HG02588 (cell line): ENCODE data around the gene FMN2.

Experiments used
- ATAC-seq: cut with Tn5 transposase; IDR thresholded peaks from one replicate; pipeline ENCODE4 v1.9.1; 2021; ENCODE audit warnings: mild to moderate bottlenecking, moderate library complexity; ENCODE audit not compliant: unreplicated experiment

The FMN2 gene

DNA sequence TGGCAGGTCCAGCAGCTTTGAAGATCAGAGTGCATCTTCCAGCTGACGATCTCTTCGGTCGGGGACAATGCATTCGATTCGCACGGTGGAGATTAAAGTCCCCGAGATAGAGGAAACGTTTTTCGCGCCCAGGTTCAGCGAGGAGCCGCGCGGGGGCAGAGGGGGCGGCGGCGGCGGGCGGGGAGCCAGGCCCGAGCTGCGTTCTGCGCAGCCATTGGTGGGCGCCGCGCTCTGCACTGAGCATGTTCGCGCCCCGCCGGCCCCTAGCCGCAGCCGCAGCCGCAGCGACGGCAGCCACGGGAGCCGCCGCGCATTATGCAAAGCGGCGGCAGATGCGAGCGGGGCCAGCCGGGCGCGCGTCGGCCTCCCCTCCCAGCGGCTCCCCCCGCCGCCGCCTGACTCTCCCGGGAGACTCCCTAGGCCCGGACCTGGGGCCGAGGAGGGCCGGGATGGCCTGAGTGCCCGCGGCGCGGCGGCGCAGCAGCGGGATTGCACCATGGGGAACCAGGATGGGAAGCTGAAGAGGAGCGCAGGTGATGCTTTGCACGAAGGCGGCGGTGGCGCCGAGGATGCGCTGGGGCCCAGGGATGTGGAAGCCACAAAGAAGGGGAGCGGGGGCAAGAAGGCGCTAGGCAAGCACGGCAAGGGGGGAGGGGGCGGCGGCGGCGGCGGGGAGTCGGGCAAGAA lies at the start of gene FMN2:
FMN2 (plus strand) TSS at position 270 of the 687 bp plus-strand sequence; CDS start at position 497, 227 bp downstream.
- no peak for ATAC-seq

GRCh38 chr1:240044620-240045019 lies 47.1 kb upstream of the FMN2 start:
- ATAC-seq: no peak

- no peak for ATAC-seq
Observed at GRCh38 chr1:240046000-240046399, 45.7 kb upstream of the FMN2 start.

DNA sequence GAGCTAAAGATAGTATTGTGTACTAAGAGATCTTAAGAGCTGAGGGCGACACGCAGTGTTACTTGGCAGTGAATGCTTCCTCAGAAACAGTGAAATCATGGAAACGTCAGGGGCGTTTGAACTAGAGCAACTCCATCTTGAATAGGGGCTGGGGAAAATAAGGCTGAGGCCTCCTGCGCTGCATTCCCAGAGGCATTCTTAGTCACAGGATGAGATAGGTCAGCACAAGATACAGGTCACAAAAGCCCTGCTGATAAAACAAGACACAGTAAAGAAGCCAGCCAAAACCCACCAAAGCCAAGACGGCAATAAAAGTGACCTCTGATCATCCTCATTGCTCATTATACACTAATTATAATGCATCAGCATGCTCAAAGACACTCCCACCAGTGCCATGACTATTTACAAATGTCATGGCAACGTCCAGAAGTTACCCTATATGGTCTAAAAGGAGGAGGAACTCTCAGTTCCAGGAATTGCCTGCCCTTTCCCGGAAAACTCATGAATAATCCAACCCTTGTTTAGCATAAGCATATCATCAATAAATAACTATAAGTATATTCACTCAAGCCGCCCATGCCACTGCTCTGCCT lies 37.5 kb upstream of the FMN2 start:
- no peak for ATAC-seq

- ATAC-seq: no peak
Observed at GRCh38 chr1:240055936-240056335, 35.7 kb upstream of the FMN2 start.

DNA sequence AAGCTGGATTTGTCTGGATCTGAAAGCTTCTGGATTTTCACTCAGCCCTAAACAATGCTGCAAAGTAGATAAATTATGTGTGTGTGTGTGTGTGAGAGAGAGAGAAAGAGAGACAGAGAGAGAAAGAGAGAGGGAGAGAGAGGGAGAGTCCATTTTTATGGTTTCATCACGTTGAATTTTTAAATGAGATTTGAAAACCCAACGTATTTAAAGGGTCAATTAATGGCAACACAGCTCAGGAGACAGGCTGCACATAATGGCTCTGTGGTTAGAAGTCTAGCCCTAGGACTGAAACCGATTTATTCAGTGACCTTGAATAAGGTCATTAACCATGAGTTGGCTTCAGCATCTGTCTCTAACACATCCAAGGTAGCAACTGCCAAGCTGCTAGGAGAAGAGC lies 35.3 kb upstream of the FMN2 start:
- no peak for ATAC-seq

GRCh38 chr1:240058049-240058448 lies 33.6 kb upstream of the FMN2 start:
- no peak for ATAC-seq

GRCh38 chr1:240068961-240069360 lies 22.7 kb upstream of the FMN2 start:
- no peak for ATAC-seq

- ATAC-seq: no peak
Observed at GRCh38 chr1:240070188-240070587, 21.5 kb upstream of the FMN2 start.

GRCh38 chr1:240073097-240073496 lies 18.6 kb upstream of the FMN2 start:
- no peak for ATAC-seq

GRCh38 chr1:240074422-240074821 lies 17.3 kb upstream of the FMN2 start:
- ATAC-seq: no peak

GRCh38 chr1:240074908-240075307 lies 16.8 kb upstream of the FMN2 start:
- ATAC-seq: no peak

DNA sequence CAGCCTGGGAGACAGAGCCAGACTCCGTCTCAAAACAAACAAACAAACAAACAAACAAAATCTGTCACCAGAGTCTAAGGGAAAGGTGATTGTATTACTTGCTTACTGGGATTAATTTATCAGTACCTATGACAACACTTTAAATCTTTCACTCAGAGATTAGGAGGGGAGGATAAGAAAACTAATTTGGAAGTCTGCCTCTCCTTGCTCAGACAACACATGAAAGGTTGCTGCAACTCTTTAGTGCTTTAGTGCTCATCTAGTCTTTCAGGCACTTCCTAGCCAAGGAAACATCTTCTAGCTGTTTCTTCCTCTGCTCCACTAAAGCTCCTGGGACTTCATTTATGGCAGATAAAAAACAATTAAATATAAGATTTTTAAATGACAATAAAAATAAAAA lies 7.3 kb upstream of the FMN2 start:
- no peak for ATAC-seq

DNA sequence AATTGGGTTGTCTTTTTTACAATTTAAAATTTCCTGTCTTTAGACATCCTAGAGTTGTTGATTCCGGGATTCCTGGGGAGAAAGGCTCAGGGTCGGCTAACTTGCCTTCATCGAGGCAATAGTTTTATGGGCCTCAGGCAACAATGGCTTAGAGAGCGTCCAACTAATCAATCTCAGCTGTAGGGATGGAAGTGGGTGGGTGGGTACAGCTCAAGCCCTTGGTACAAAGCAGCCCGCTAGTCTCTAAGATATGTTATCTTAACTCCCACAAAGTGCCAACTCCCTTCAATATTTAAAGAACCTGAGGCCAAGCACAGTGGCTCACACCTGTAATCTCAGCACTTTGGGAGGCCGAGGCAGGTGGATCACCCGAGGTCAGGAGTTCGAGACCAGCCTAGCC lies 6.9 kb upstream of the FMN2 start:
- ATAC-seq: no peak

DNA sequence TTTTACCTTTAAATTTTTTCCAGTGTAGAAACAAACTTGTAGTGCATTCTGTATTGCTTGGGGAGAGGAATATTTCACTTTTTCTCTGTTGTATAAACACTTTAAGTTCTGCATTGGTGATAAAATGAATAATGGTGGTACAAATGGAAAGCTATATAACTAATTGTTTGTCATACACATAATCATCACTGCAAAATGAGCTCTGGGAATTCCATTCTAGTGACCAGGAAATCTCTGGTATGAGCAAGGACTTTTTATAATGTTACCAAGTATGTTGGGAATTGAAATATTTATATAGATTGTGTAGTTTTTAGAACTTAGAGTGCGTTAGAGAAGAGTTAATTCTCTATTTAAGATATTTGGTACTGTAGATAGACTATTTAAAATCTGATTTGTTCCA lies 5.0 kb upstream of the FMN2 start:
- ATAC-seq: no peak

DNA sequence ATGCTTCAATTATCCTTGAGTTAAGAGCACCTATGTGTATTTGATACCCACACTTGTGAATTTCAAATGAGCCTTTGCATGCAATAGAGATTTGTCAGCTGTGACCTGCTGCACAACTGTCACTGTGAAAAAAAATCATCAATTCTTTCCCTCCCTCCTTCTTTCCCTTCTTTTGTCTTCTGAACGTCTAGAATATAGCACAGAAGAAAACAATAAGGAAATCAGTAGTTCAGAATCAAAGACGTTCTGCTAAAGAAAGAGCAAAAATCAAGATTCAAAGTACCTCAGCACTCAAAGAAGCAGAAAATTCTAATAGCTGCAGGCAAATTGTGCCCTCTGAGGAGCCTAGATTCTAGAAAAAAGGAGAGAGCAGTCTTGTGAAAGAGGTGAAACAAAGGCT lies 1.7 kb upstream of the FMN2 start:
- ATAC-seq: no peak

GRCh38 chr1:240090957-240091600 lies 604 bp upstream of the FMN2 start:
- ATAC-seq: no peak

DNA sequence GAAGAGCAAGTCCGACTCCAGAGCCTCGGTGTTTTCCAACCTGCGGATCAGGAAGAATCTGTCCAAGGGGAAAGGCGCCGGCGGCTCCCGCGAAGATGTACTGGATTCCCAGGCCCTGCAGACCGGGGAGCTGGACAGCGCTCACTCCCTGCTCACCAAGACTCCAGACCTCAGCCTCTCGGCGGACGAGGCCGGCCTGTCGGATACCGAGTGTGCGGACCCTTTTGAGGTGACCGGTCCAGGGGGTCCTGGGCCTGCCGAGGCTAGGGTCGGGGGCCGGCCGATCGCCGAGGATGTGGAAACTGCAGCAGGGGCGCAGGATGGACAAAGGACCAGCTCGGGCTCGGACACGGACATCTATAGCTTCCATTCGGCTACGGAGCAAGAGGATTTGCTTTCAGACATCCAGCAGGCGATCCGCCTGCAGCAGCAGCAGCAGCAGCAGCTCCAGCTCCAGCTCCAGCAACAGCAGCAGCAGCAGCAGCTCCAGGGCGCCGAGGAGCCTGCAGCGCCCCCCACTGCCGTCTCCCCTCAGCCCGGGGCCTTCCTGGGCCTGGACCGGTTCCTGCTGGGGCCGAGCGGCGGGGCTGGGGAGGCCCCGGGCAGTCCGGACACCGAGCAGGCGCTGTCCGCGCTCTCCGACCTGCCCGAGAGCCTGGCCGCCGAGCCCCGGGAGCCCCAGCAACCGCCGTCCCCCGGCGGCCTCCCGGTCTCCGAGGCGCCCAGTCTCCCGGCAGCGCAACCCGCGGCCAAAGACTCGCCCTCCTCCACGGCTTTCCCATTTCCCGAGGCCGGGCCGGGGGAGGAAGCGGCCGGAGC lies 827 bp downstream of the FMN2 start:
- ATAC-seq: no peak

- ATAC-seq: no peak
Observed at GRCh38 chr1:240093120-240093961, 1.7 kb downstream of the FMN2 start.

- no peak for ATAC-seq
Observed at GRCh38 chr1:240094041-240094722, 2.5 kb downstream of the FMN2 start.
